NOMO-1 treated with DMSO at 0.1 percent for 48 hours (cell line): ENCODE results near the gene ARMC9.

ENCODE experiments used
- DNase-seq: peaks from one replicate; lab custom pipeline; 2025; ENCODE audit not compliant: unreplicated experiment; lab: John Stamatoyannopoulos, UW

ARMC9 gene

GRCh38 chr2:231203087-231203486 is 4.7 kb downstream of the ARMC9 start:
- DNase-seq: no peak

- DNase-seq: no peak
Observed at GRCh38 chr2:231204146-231204545, 5.7 kb downstream of the ARMC9 start.

- no peak for DNase-seq
Observed at GRCh38 chr2:231204581-231204980, 6.2 kb downstream of the ARMC9 start.

GRCh38 chr2:231207734-231208133 is 9.3 kb downstream of the ARMC9 start:
- no peak for DNase-seq

GRCh38 chr2:231210782-231211181 is 12.4 kb downstream of the ARMC9 start:
- DNase-seq: no peak

GRCh38 chr2:231211486-231211885 is 13.1 kb downstream of the ARMC9 start:
- DNase-seq: no peak

DNA sequence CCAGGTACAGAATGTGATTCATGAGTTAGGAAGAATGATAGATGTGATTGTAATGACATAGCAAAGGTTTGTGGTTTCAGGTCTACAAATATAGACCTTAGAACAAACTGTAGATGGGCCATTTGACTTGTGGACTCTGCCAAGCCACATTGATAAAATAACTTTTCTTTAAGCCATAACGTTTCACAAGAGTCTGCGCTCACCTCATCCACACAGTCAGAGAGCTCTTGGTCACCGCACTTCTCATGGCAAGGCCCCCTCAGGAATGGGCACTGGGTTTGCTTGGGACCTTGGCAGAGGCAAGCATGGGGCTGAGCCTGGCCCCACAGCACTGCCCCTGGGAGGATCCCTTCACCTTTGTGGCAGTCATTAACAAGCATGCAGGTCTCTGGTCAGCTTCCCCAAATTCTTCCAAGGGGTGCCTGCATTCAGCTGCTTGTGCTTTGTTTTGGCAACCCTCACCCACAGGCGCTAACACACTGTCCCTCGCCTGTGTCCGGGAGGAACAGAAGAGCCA is 14.0 kb downstream of the ARMC9 start:
- DNase-seq: no peak

- DNase-seq: no peak
Observed at GRCh38 chr2:231213931-231214642, 15.7 kb downstream of the ARMC9 start.

DNA sequence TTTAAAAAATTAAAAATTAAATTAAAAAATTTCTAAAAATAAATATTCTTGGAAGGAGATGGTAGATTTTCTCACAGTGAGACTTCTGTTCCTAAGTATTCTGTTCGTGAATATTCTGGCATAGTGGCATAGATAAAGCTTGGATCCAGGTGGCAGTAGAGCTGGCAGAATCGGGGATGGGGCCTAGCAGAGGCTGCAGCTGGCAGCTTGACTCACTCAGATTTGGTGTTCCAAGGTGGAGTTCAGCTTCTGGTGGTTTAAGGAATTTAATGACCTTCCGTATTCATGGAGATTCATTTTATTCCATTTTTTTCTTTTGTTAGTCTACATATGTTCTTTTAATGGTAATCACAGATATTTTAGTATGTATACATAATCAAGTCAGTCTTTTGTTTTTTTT is 19.9 kb downstream of the ARMC9 start:
- DNase-seq: no peak

GRCh38 chr2:231219289-231219688 is 20.9 kb downstream of the ARMC9 start:
- no peak for DNase-seq

DNA sequence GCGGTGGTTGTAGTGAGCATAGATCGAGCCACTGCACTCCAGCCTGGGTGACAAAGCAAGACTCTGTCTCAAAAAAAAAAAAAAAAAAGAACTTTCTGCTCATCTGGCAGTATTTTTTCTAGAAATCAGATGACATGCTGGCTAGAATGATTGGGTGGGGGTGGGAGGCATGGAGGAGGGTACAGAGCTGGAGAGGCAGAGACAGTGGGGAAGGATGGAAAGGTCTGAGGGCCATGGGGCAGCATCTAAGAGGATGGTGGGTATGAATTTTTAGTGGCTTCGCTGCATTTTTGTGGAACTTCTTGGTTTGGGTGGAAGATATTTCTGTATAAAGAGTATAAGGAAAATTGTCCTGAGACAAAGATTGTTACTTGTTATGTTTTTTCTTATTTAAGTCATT is 23.3 kb downstream of the ARMC9 start:
- no peak for DNase-seq

DNA sequence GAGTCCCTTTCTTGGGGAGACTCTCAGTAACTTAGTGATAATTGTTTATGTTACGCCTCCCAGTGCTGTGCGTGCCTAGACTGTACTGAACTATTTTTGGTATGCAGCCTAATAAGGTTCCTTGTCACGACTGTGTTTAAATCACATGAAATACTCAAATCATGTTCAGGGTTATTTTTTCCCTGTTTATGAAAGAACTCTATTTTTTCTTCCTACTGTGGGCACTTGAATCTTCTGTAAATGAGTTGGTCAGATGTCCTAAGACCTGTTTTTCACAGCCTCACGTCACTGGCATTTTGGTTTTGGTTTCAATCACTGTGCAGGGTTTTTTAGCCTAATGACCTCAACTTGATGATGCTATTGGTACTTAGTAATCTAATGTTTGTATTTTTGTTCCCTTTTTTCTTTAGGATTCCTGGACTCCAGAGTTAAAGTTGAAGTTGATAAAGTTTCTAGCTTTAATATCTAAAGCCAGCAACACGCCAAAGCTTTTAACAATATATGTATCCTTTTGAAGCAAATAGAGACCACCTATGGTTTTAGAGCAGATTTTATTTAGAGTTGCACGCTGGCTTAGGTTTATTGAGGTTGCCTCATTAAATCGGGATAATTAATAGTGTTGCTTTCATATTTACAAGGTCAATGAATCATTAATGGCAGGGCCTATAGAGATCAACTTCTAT is 24.0 kb downstream of the ARMC9 start:
- DNase-seq: peak; percentile 20

- DNase-seq: no peak
Observed at GRCh38 chr2:231223001-231223375, 24.6 kb downstream of the ARMC9 start.

DNA sequence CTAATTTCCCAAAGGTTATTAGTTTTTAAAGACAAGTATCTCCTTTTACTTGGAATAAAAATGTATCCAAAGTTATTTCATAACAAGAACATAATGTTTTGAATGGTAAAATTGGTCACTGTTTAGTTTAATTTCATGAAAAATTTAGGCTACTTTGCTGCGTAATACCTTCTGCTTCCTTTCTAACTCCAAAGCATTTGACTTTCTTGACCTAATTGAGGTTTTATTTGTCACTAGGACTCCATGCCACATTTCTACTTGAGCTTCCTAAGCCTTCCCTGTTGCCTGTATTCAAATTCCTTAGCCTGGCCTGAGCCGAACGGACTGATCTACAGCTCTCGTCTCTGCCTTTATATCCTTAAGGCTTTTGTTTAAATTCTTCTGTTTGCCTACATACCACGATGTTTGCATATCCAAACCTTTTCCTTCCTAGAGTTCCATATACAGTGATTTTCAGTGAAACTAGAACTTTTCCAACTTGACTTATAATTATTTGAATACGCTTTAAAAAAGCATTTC is 25.1 kb downstream of the ARMC9 start:
- DNase-seq: no peak

DNA sequence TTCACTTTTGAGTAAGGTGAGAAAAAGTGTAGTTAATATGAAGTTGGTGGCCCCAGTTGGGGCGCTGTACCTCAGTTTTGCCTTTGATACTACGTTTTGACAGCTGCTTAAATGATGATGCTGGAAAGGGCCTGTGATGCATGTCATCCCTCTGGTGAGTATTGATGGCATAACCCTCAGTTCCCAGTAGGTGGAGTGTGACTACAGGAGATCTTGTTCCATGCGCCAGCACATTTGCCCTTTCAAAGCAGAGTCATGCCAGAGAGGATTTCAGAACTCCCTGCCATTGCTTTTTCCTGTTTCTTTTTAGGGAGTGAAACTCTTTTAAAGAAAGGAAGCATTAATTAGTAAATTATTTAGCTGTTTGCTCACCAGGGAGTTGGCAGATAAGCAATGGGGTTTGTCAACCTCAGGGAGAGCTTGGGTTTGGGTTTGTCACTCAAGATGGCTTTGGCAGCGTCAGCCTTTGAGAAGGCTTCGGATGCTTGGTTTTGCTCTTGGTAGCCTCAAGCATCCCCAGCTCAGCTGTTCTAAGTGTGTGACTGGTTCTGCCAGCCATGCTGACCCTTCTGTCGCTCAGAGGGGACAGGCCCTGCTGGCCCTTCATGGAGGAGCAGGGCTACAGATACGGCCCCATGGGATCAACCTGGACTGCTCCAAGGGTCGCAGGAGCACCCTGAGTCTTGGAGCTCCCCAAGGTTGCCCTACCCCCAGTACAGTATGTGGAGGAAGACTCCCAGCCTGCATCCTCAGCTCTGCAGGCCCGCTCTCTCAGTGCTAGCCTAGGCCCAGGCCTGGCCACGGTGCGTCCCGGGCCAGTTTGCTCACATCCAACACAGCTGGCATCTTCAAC is 29.1 kb downstream of the ARMC9 start:
- DNase-seq: peak; percentile 84

- no peak for DNase-seq
Observed at GRCh38 chr2:231228223-231228622, 29.8 kb downstream of the ARMC9 start.

- DNase-seq: no peak
Observed at GRCh38 chr2:231228974-231229529, 30.6 kb downstream of the ARMC9 start.

DNA sequence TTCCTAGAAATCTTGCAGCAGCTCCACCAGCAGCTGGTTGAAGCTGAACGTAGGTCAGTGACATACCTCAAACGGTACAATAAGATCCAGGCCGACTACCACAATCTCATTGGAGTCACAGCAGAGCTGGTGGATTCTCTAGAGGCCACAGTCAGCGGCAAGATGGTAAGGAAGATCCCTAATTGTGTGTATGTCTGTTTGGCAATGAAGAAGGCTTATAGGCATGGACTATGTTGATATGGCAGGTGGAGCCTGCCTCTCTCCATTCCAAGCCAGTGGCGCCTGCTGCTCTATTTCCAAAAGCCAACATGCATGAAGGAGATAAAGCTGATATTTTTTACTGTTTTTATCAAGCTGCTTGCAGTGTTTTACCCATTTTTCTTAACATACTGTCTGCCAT is 36.8 kb downstream of the ARMC9 start:
- DNase-seq: no peak

- DNase-seq: no peak
Observed at GRCh38 chr2:231238689-231239088, 40.3 kb downstream of the ARMC9 start.

DNA sequence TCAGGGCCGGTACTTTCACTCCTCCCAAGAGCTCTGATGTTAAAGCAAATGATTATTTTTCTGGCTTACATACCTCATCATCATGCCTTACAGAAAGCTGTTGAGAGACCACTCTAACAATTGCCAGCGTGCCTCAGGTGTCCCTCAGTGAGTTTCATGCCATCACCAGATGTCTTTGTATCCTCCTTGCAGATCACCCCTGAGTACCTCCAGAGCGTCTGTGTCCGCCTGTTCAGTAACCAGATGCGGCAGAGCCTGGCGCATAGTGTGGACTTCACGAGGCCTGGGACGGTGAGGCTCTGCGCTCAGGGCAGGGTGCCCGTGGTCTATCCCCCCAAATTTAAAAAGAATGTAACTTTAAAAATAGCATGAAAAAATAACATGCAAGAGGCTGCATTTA is 41.3 kb downstream of the ARMC9 start:
- no peak for DNase-seq
